Effector memory CD4-positive, alpha-beta T cell (primary cell): Measurements from ENCODE around the gene GJA5.

ENCODE experiments used
- DNase-seq, 3 donors: peaks; one replicate each; pipeline ENCODE4 v3.0.0-alpha.2; 2020
- H3K27ac ChIP-seq: 2 replicates; pipeline ENCODE4 v1.7.0; 2013; ENCODE audit warnings: mild to moderate bottlenecking, low read length, moderate library complexity; ENCODE audit not compliant: insufficient read depth, poor library complexity, severe bottlenecking
- H3K27me3 ChIP-seq: replicated peaks from 2 replicates; pipeline ENCODE4 v1.7.0; 2013; ENCODE audit warnings: mild to moderate bottlenecking, low read length; ENCODE audit not compliant: insufficient read depth, control insufficient read depth, poor library complexity, severe bottlenecking
- H3K36me3 ChIP-seq: 2 replicates; pipeline ENCODE4 v1.7.0; 2013; ENCODE audit warnings: mild to moderate bottlenecking, low read length, moderate library complexity; ENCODE audit not compliant: control insufficient read depth, insufficient read depth
- H3K4me1 ChIP-seq: 2 replicates; pipeline ENCODE4 v1.7.0; 2013; ENCODE audit warnings: low read length, mild to moderate bottlenecking; ENCODE audit not compliant: control insufficient read depth, insufficient read depth, poor library complexity, severe bottlenecking
- H3K4me3 ChIP-seq: 2 replicates; pipeline ENCODE4 v1.7.0; 2013; ENCODE audit warnings: low read length, low read depth, mild to moderate bottlenecking; ENCODE audit not compliant: insufficient read depth, poor library complexity, severe bottlenecking
- H3K9me3 ChIP-seq: 2 replicates; pipeline ENCODE4 v1.7.0; 2013; ENCODE audit warnings: mild to moderate bottlenecking, low read length, moderate library complexity; ENCODE audit not compliant: control insufficient read depth

Gene GJA5

GRCh38 chr1:147786536-147786935 is 26.1 kb upstream of the GJA5 start:
- Histone ChIP-seq H3K4me1 (no peaks in the 10 kb centered on the region), H3K36me3 (no peaks in the 10 kb centered on the region), H3K4me3 (no peak overlapping the region), H3K27me3 (no peaks in the 10 kb centered on the region), H3K27ac (no peak overlapping the region), H3K9me3 (no peaks in the 10 kb centered on the region)
- no peak for DNase-seq

- DNase-seq: no peak
- no peaks in the 10 kb centered on the region for H3K9me3 ChIP-seq
- no peaks in the 10 kb centered on the region for H3K4me1 ChIP-seq
- no peak overlapping the region for H3K4me3 ChIP-seq
- no peak overlapping the region for H3K27ac ChIP-seq
- H3K27me3 ChIP-seq: no peaks in the 10 kb centered on the region
- no peaks in the 10 kb centered on the region for H3K36me3 ChIP-seq
These were observed 25.5 kb upstream of the GJA5 start for GRCh38 chr1:147785794-147786506.

DNA sequence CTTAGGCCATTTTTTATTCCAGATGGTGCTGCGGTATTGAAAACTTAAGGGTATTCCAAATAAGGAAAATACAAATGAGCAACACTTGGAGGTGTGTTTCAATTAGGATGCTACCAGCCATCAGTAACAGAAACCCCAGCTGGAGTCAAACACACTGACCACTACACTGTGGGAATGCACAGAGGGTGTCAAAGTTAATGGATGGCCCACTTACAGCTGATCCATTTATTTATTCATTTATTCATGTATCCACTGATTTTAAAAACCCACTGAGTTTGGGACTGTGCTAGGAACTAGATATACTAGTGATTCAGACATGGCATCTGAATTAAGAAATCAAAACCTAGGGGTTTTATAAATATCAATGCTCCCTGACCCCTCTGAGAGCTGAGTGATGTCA is 24.5 kb upstream of the GJA5 start:
- Histone ChIP-seq H3K4me3 (no peak overlapping the region), H3K27me3 (no peaks in the 10 kb centered on the region), H3K27ac (no peak overlapping the region), H3K36me3 (no peaks in the 10 kb centered on the region), H3K9me3 (no peaks in the 10 kb centered on the region), H3K4me1 (no peaks in the 10 kb centered on the region)
- no peak for DNase-seq

DNA sequence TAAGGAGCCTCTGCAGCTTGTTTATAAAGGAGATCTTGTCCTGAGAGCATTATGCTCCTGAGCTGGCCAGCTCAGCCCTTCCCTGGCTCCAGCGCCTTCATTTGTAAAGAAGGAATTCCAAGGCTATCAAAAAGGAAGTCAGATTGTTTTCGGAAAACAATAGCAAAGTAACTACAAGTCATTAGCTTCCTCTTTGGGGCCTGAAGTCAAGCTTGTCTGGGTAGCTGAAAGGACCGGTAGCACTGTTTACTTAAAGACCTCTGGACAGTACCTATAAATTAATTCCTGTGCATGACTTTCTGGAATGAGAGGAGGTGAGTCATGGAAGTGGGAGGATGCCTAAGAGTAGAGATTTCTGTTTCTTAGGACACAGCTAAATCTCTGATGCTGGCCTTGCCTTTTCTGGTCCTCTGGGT is 20.7 kb upstream of the GJA5 start:
- no peaks in the 10 kb centered on the region for H3K4me1 ChIP-seq
- no peaks in the 10 kb centered on the region for H3K27me3 ChIP-seq
- no peak overlapping the region for H3K4me3 ChIP-seq
- H3K36me3 ChIP-seq: no peaks in the 10 kb centered on the region
- no peaks in the 10 kb centered on the region for H3K9me3 ChIP-seq
- no peak for DNase-seq
- H3K27ac ChIP-seq: no peak overlapping the region

- H3K4me1 ChIP-seq: no peaks in the 10 kb centered on the region
- no peak overlapping the region for H3K27ac ChIP-seq
- no peaks in the 10 kb centered on the region for H3K36me3 ChIP-seq
- no peaks in the 10 kb centered on the region for H3K27me3 ChIP-seq
- no peaks in the 10 kb centered on the region for H3K9me3 ChIP-seq
- no peak overlapping the region for H3K4me3 ChIP-seq
- DNase-seq: no peak
These were observed 17.3 kb upstream of the GJA5 start for GRCh38 chr1:147777694-147778093.

DNA sequence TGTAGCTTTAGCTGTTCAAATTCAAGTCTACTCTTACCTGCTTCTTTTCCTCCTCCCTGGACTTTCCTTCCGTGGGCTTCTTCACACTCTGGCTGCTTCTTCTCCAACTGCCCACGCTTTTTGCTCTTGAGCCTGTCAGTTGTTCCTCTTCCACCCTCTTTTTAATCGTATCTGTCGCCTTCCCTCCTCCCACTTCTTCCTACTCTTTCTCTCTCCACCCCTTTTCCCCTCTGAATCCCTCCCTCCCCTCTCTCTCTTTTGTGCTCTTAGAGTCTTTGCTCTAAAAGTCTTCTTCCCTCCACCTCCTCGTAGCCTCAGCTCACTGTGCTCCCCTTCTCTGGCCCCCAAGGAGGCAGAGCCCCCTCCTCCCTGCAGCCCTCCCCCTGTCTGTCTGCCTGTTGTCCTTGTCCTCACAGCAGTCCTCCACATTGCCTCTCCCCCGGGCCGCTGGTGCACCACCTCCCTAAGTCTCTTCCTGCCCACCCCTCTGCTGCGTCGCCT is 12.9 kb upstream of the GJA5 start:
- Histone ChIP-seq H3K9me3 (no peaks in the 10 kb centered on the region), H3K4me1 (no peaks in the 10 kb centered on the region), H3K36me3 (no peaks in the 10 kb centered on the region), H3K4me3 (no peak overlapping the region), H3K27me3 (no peaks in the 10 kb centered on the region), H3K27ac (no peak overlapping the region)
- DNase-seq: no peak

DNA sequence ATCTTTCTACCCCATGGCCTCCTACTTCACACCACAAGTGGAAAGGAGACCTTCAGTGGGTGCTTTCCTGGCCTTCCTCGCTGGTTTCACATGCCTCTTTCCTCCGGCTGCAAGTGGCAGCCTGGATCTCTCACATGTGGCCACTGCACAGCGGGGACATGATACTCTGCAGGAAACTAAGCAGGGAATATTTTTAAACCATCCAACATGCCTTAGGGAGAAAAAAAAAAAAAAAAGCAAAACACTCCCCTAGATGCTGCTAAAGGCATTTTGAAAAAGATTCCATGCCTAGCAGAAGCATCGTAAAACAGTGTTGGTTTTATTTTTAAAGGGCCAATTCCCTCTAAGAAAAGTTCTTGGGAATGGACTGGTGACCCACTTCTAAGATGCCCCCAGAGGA is 12.2 kb upstream of the GJA5 start:
- H3K27me3 ChIP-seq: no peaks in the 10 kb centered on the region
- H3K9me3 ChIP-seq: no peaks in the 10 kb centered on the region
- H3K27ac ChIP-seq: no peak overlapping the region
- H3K4me3 ChIP-seq: no peak overlapping the region
- no peaks in the 10 kb centered on the region for H3K36me3 ChIP-seq
- DNase-seq: no peak
- no peaks in the 10 kb centered on the region for H3K4me1 ChIP-seq

- H3K27me3 ChIP-seq: no peaks in the 10 kb centered on the region
- H3K4me3 ChIP-seq: no peak overlapping the region
- H3K27ac ChIP-seq: no peak overlapping the region
- H3K9me3 ChIP-seq: no peaks in the 10 kb centered on the region
- H3K4me1 ChIP-seq: no peaks in the 10 kb centered on the region
- H3K36me3 ChIP-seq: no peaks in the 10 kb centered on the region
- DNase-seq: no peak
These were observed 11.1 kb upstream of the GJA5 start for GRCh38 chr1:147771226-147772125.

- Histone ChIP-seq H3K4me3 (no peak overlapping the region), H3K36me3 (no peaks in the 10 kb centered on the region), H3K9me3 (no peaks in the 10 kb centered on the region), H3K27ac (no peak overlapping the region), H3K4me1 (no peaks in the 10 kb centered on the region), H3K27me3 (no peaks in the 10 kb centered on the region)
- DNase-seq: no peak
These were observed 8.7 kb upstream of the GJA5 start for GRCh38 chr1:147769106-147769505.

GRCh38 chr1:147768582-147768981 is 8.2 kb upstream of the GJA5 start:
- DNase-seq: no peak
- Histone ChIP-seq H3K36me3 (no peaks in the 10 kb centered on the region), H3K9me3 (no peaks in the 10 kb centered on the region), H3K27ac (no peak overlapping the region), H3K4me3 (no peak overlapping the region), H3K27me3 (no peaks in the 10 kb centered on the region), H3K4me1 (peaks cover 1% of the 10 kb centered on the region)
